HEK293T (cell line): ENCODE data around the gene BSCL2.

Source experiments
- CTCF ChIA-PET: fragments of 350-600 bp; formaldehyde crosslinking; extraction: SDS; loops from one replicate; lab custom pipeline; 2021; ENCODE audit warnings: antibody characterized with exemption, inconsistent platforms; lab: Yijun Ruan, JAX
- POLR2A ChIA-PET: fragments of 350-600 bp; formaldehyde crosslinking; extraction: SDS; loops from one replicate; lab custom pipeline; 2020; ENCODE audit warnings: antibody characterized with exemption, inconsistent platforms; lab: Yijun Ruan, JAX
- DNase-seq: peaks from one replicate; pipeline ENCODE4 v3.0.0; 2012; ENCODE audit warnings: mixed read lengths; ENCODE audit errors: extremely low spot score
- ARNT ChIP-seq: fragments of 450-650 bp; IDR thresholded peaks from 2 replicates; pipeline ENCODE4 v1.6.1; 2017; ENCODE audit warnings: mild to moderate bottlenecking
- BHLHE40 ChIP-seq: fragments of 450-650 bp; IDR thresholded peaks from 2 replicates; pipeline ENCODE4 v1.6.1; 2016; ENCODE audit warnings: mild to moderate bottlenecking, moderate library complexity, borderline replicate concordance
- CTBP1 ChIP-seq: fragments of 450-650 bp; IDR thresholded peaks from 2 replicates; pipeline ENCODE4 v1.6.1; 2016; ENCODE audit warnings: borderline replicate concordance
- ELF4 ChIP-seq: fragments of 450-650 bp; IDR thresholded peaks from 2 replicates; pipeline ENCODE4 v1.6.1; 2017; ENCODE audit warnings: antibody characterized with exemption
- FOXA1 ChIP-seq: fragments of 450-650 bp; IDR thresholded peaks from 2 replicates; pipeline ENCODE4 v1.6.1; 2016; ENCODE audit warnings: mild to moderate bottlenecking
- FOXK2 ChIP-seq: fragments of 450-650 bp; IDR thresholded peaks from 2 replicates; pipeline ENCODE4 v1.6.1; 2016; ENCODE audit warnings: mild to moderate bottlenecking
- FOXM1 ChIP-seq: fragments of 450-650 bp; IDR thresholded peaks from 2 replicates; pipeline ENCODE4 v1.6.1; 2017; ENCODE audit warnings: mild to moderate bottlenecking, borderline replicate concordance
- HDGF ChIP-seq: fragments of 450-650 bp; IDR thresholded peaks from 2 replicates; pipeline ENCODE4 v1.6.1; 2017; ENCODE audit warnings: antibody characterized with exemption, borderline replicate concordance
- L3MBTL2 ChIP-seq: fragments of 450-650 bp; conservative IDR thresholded peaks from 2 replicates; pipeline ENCODE4 v1.6.1; 2016; ENCODE audit warnings: mild to moderate bottlenecking
- LEF1 ChIP-seq: fragments of 450-650 bp; IDR thresholded peaks from 2 replicates; pipeline ENCODE4 v1.6.1; 2017; ENCODE audit warnings: mild to moderate bottlenecking, borderline replicate concordance
- NFRKB ChIP-seq: fragments of 450-650 bp; IDR thresholded peaks from 2 replicates; pipeline ENCODE4 v1.6.1; 2016; ENCODE audit warnings: mild to moderate bottlenecking, moderate library complexity
- SP1 ChIP-seq: fragments of 450-650 bp; IDR thresholded peaks from 2 replicates; pipeline ENCODE4 v1.6.1; 2017
- SUZ12 ChIP-seq: fragments of 450-650 bp; IDR thresholded peaks from 2 replicates; pipeline ENCODE4 v1.6.1; 2016; ENCODE audit warnings: mild to moderate bottlenecking
- TARDBP ChIP-seq: fragments of 450-650 bp; IDR thresholded peaks from 2 replicates; pipeline ENCODE4 v1.6.1; 2016
- ZNF384 ChIP-seq: fragments of 450-650 bp; IDR thresholded peaks from 2 replicates; pipeline ENCODE4 v1.6.1; 2016
- TF ChIP-seq, protein P1 (sequence below): fragments of 450-650 bp; IDR thresholded peaks from 2 replicates; pipeline ENCODE4 v1.6.1; 2016

The BSCL2 gene

GRCh38 chr11:62727872-62728170 is 20.6 kb upstream of the BSCL2 start:
- CTCF ChIA-PET = interaction anchor here (0.6 to 1.5 kb wide), 2 partner anchors 42 to 59 kb away, joined by 3 to 6 read pairs; partner anchors contain the start of gene TMEM179B
- TF ChIP-seq FOXM1 (peak; percentile 18; the same call in 1 of the 2 replicates), LEF1 (no peak), ZNF384 (peak; percentile 99)
- POLR2A ChIA-PET = interaction anchor here (0.6 to 7.7 kb wide), 37 partner anchors 12 to 229 kb away, joined by 3 to 97 read pairs (median 6); partner anchors contain the start of genes BSCL2, C11orf98, CSKMT and EEF1G
- DNase-seq = peak; percentile 78

DNA sequence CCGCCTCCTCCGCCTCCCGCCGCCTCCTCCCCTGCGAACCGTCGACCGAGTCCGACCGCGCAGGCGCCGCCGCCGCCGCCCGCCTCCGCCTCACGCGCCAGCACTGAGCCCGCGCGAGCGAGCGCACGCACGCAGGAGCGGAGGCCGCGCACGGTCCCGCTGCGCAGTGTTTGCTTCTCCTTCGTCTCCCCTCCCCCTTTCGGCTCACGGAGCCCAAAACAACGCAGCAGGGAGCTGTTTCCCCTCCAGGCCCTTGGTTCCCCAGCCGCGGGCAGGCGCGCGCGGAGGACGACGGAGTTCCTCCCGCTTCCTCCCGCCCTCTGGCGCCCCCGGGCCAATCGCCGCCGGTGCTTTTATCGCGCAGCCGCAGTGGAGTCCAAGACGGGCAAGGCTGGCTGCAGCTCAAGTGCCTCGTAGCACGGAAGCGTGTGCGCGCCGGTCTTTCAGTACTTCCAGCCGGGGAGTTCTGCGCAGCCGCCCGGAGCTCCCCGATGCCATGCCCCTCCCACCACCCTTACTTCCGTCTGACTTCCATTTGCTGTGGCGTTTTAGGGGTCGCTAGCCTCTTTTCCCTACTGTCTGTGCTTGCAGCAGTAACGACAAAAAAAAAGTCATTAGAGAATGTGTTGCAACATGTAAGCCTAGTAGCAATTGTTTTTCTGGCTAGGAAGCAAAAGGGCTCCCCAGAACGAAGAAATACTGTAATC is 20.1 kb upstream of the BSCL2 start, which contains the start of gene HNRNPUL2:
TSS of gene HNRNPUL2 (minus strand) at position 293 of the 707 bp plus-strand sequence. CDS start 301 bp downstream, outside the sequence.
- TF ChIP-seq CTBP1 (peak; percentile 47; the same call in 1 of the 2 replicates), TARDBP (no peak), LEF1 (no peak; the same call in 1 of the 2 replicates), SP1 (no peak), FOXM1 (peak; percentile 18; the same call in 1 of the 2 replicates), ELF4 (no peak), SUZ12 (no peak), ARNT (peak; percentile 91), HDGF (no peak), L3MBTL2 (peak; percentile 98), FOXA1 (no peak), NFRKB (no peak), ZNF384 (no peak), BHLHE40 (no peak), FOXK2 (no peak)
- TF ChIP-seq, protein P1, sequence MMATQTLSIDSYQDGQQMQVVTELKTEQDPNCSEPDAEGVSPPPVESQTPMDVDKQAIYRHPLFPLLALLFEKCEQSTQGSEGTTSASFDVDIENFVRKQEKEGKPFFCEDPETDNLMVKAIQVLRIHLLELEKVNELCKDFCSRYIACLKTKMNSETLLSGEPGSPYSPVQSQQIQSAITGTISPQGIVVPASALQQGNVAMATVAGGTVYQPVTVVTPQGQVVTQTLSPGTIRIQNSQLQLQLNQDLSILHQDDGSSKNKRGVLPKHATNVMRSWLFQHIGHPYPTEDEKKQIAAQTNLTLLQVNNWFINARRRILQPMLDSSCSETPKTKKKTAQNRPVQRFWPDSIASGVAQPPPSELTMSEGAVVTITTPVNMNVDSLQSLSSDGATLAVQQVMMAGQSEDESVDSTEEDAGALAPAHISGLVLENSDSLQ = no peak
- POLR2A ChIA-PET = interaction anchor here (0.6 to 7.7 kb wide), 39 partner anchors 11 to 954 kb away, joined by 3 to 97 read pairs (median 6); partner anchors contain the start of genes BSCL2, C11orf98, CSKMT and EEF1G
- CTCF ChIA-PET = interaction anchor here (0.6 to 1.5 kb wide), 3 partner anchors 9 to 59 kb away, joined by 3 to 6 read pairs (median 5); partner anchors contain the start of gene TMEM179B
- peak; percentile 92 for DNase-seq

DNA sequence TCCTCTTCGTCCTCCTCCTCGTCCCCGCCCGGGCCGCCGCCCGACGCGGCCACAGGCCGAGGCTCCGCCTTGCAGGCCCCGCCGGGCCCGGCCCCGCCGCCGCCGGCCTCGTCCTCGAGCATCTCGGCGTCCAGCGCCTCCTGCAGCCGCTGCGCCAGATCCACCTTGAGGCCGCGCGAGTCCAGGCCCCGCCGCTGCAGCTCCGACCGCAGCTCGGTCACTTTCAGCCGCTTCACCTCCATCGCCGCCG is 19.6 kb upstream of the BSCL2 start:
- CTCF ChIA-PET = interaction anchor here (0.6 to 1.5 kb wide), 3 partner anchors 9 to 60 kb away, joined by 3 to 6 read pairs (median 5); partner anchors contain the start of gene TMEM179B
- DNase-seq = no peak
- POLR2A ChIA-PET = interaction anchor here (0.8 to 7.7 kb wide), 35 partner anchors 11 to 954 kb away, joined by 3 to 97 read pairs (median 6); partner anchors contain the start of genes BSCL2, C11orf98, CSKMT and EEF1G
- no peak for TF ChIP-seq ARNT
- no peak for TF ChIP-seq HDGF
- TF ChIP-seq NFRKB = no peak

DNA sequence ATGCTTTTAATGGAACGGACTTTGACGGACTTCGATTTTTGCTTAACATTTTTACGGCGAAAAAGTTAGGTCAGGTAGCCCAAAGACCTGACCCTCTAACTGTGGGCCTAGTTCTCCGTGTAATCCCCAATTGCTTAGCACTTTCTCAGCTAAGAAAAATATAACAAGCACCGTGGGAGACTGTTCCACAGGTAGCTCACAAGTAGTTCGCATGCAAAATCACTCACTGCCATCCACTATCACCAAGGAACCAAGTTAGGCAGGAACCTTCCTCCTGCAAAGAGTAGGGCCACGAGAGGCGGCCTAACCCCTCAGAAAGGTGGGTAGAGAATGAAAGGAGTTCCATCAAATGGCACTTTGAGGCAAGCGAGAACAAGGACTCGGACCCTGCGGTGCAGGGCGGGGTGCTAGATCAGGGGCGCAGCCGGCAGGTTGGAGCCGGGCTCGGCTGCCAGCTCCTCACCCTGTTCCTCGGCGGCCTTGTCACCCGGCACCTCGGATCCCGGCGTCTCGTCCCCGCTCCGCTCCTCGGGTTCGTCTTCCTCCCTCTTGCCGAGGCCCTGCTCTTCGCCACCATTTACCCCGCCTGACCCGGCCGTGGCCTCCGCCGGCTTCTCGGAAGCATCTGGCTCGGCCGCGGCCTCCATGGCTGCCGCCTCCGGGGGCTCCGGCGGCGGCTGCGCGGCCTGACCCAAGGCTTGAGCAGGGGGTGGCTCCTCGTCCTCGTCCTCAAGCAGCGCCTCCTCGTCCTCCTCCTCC is 19.1 kb upstream of the BSCL2 start:
- TF ChIP-seq ZNF384 (no peak), HDGF (no peak), ELF4 (no peak), LEF1 (no peak), FOXM1 (no peak), FOXA1 (no peak), L3MBTL2 (no peak)
- no peak for DNase-seq
- POLR2A ChIA-PET = interaction anchor here (1.0 to 7.7 kb wide), 23 partner anchors 10 to 955 kb away, joined by 3 to 97 read pairs (median 6); partner anchors contain the start of genes BSCL2, C11orf98, CSKMT and GNG3
- CTCF ChIA-PET = interaction anchor here (0.6 to 1.5 kb wide), 4 partner anchors 8 to 1183 kb away, joined by 3 to 6 read pairs (median 4); partner anchors contain the start of gene TMEM179B

- ChIA-PET POLR2A (interaction anchor here (1.0 to 7.7 kb wide), 8 partner anchors 10 to 133 kb away, joined by 3 to 97 read pairs (median 22); partner anchors contain the start of genes BSCL2, GNG3, POLR2G and TUT1), CTCF (interaction anchor here (0.6 kb wide), 1 partner anchor 1184 kb away, joined by 3 read pairs; no protein-coding TSS in a partner anchor)
- TF ChIP-seq TARDBP (no peak), SP1 (no peak), SUZ12 (no peak), ELF4 (no peak)
- no peak for DNase-seq
Observed at GRCh38 chr11:62725646-62726045, 18.4 kb upstream of the BSCL2 start.

GRCh38 chr11:62724171-62724570 is 16.9 kb upstream of the BSCL2 start:
- no peak for TF ChIP-seq FOXA1
- TF ChIP-seq LEF1 = no peak
- no peak for TF ChIP-seq L3MBTL2
- TF ChIP-seq ELF4 = no peak
- TF ChIP-seq ZNF384 = no peak
- TF ChIP-seq SP1 = no peak
- TF ChIP-seq, protein P1 = no peak
- no peak for TF ChIP-seq TARDBP
- no peak for TF ChIP-seq SUZ12
- no peak for TF ChIP-seq FOXM1
- no peak for TF ChIP-seq CTBP1
- TF ChIP-seq ARNT = no peak
- TF ChIP-seq FOXK2 = no peak
- TF ChIP-seq NFRKB = no peak
- POLR2A ChIA-PET = interaction anchor here (0.9 to 7.7 kb wide), 7 partner anchors 16 to 131 kb away, joined by 3 to 97 read pairs (median 4); partner anchors contain the start of genes BSCL2, C11orf98, CSKMT and GNG3
- CTCF ChIA-PET = interaction anchor here (1.1 kb wide), 1 partner anchor 43 kb away, joined by 4 read pairs; no protein-coding TSS in a partner anchor
- no peak for DNase-seq
